GM18873 (cell line): ENCODE data around the gene INHBC.

Experiments used
- ATAC-seq: cut with Tn5 transposase; IDR thresholded peaks from one replicate; pipeline ENCODE4 v1.9.1; 2021; ENCODE audit warnings: mild to moderate bottlenecking, moderate library complexity, moderate number of reproducible peaks; ENCODE audit not compliant: unreplicated experiment, low FRiP score

Gene INHBC

DNA sequence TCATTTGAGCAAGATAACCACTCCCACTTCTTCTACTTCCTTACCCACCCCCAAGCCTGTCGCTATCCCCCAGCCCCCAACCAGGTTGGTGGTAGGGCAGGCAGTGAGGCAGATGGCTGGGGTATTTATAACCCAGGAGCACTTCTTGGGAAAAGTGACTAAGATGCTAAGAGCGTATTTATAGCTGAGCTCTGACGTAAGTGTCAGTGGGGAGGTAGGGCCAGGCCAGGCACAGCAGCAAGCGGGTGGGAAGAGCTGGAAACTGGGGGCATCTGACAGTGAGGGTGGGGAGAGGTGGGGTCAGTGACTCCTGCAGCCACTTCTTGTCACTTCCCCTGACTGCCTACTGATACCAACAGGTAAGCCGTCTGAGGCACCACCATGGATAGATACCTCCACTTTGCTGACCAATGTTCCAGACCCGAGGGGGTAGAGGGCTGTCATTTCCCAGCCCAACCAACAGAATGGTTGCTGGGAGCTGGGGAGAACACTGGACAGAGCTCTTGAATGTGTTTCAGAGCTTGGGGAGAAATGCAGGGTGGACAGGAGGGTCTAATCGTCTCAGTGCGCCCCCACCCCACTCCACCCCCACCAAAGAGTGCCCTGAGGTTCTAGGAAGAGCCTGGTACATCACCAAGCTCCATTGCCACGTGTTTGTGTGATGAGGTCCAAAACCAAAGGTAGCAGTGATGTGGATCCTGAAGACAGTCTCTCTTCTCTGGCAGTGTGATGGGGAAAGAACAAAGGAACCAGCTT is 17.8 kb downstream of the INHBC start:
- no peak for ATAC-seq

GRCh38 chr12:57452937-57453509 is 18.4 kb downstream of the INHBC start:
- ATAC-seq = no peak

DNA sequence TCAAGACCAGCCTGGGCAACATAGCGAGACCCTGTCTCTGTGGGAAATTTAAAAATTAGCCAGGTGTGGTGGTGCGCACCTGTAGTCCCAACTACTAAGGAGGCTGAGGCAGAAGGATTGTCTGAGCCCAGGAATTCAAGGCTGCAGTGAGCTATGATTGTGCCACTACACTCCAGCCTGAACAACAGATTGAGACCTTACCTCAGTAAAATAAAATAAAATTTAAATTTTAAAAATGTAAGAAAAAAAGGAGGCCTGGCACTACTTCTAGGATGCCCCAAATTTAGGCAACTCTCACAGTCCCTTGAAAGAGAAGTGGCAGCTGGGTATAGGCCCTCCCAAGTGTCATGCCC is 19.6 kb downstream of the INHBC start:
- ATAC-seq = no peak

- no peak for ATAC-seq
These were observed 20.2 kb downstream of the INHBC start, which contains the start of gene INHBE for GRCh38 chr12:57454566-57455373. Gene INHBE, plus strand, starts transcription at chr12:57455307. Its CDS starts 230 bp downstream, at chr12:57455537.

DNA sequence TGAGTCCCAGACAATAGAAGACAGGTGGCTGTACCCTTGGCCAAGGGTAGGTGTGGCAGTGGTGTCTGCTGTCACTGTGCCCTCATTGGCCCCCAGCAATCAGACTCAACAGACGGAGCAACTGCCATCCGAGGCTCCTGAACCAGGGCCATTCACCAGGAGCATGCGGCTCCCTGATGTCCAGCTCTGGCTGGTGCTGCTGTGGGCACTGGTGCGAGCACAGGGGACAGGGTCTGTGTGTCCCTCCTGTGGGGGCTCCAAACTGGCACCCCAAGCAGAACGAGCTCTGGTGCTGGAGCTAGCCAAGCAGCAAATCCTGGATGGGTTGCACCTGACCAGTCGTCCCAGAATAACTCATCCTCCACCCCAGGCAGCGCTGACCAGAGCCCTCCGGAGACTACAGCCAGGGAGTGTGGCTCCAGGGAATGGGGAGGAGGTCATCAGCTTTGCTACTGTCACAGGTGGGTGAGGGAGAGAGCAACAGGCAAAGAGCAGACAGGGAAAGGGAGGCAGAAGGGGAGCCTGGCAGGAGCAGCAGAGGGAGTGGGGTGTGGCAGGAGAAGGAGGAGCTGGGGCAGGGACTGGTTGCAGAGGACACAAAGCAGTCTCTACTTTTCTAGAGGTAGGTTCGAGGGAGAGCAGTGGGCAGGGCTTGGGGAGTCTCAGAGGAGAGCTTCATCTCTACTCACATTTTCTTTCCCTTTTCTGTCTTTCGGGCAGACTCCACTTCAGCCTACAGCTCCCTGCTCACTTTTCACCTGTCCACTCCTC is 21.0 kb downstream of the INHBC start:
- no peak for ATAC-seq

DNA sequence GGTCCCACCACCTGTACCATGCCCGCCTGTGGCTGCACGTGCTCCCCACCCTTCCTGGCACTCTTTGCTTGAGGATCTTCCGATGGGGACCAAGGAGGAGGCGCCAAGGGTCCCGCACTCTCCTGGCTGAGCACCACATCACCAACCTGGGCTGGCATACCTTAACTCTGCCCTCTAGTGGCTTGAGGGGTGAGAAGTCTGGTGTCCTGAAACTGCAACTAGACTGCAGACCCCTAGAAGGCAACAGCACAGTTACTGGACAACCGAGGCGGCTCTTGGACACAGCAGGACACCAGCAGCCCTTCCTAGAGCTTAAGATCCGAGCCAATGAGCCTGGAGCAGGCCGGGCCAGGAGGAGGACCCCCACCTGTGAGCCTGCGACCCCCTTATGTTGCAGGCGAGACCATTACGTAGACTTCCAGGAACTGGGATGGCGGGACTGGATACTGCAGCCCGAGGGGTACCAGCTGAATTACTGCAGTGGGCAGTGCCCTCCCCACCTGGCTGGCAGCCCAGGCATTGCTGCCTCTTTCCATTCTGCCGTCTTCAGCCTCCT is 21.6 kb downstream of the INHBC start:
- no peak for ATAC-seq

GRCh38 chr12:57456737-57457490 is 22.3 kb downstream of the INHBC start:
- ATAC-seq = no peak

GRCh38 chr12:57458665-57459054 is 24.1 kb downstream of the INHBC start:
- ATAC-seq = no peak

DNA sequence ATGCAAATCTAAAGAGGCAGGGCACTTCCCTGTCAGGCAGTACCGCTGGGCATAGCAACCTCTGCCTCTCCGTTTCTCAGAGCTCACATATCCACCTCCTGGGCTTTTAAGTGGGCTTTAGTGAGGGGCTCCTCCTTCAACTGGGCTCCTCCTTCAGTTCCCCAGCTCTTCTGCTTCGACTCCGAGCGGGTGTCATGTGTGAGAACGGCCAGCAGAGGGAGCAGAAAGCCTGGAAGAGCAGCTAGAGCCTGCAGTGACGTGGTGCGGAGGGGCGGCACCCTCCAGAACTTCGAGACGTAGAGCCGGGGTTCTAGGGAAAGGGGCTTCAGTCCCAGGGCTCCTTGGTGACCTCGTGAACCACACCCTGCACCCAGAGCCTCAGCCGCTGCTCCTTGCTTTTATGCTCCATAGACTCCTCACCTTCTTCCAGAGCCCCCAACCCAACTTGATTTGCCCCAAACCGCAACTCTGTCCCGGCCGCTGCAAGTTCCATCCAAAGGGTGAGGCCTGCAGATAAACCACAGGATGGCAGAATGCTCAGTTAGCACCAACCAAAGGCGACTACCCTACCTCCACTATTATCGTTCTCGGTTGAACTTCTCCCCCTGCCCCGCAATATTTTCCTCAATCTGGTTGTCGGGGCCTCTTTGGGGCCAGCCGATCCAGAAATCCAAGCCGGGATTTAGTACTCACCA is 24.6 kb downstream of the INHBC start:
- ATAC-seq = peak; percentile 52

DNA sequence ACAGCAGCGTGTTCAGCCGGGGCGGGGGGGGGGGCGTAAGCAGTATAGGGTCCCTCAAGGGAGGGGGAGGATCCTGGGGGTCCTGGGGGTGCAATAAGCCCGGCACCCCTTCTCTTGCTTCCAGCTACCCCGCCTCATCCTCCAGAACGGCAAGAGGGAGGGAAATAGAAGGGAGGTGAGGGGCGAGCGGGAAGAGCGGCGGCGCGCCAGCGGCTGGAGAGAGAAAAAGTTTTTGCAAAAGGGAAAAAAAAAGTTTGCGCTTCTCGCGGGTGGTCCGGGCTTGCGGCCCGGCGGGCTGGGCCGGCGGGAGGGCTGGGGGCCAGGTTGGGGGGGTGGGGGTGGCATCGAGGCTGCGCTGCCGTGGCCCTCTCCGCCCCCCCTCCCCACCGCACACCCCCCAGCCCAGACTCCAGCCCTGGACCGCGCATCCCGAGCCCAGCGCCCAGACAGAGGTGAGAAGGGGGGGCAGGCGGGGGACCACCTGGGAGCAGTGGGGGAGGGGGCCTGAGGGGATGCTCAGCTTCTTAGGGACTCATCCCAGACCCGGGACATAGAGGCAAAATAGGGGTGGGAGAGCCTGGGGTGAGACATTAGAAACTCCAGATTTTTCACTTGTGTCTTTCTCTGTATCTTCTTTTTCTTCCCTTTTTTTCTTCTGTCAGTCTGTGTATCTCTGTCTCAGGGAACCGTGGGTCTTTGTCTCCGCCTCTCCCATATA is 25.3 kb downstream of the INHBC start, which contains the start of gene GLI1:
Gene GLI1 (plus strand): TSS at position 36 of the 718 bp plus-strand sequence. CDS start 3,907 bp downstream, outside the sequence.
- no peak for ATAC-seq

DNA sequence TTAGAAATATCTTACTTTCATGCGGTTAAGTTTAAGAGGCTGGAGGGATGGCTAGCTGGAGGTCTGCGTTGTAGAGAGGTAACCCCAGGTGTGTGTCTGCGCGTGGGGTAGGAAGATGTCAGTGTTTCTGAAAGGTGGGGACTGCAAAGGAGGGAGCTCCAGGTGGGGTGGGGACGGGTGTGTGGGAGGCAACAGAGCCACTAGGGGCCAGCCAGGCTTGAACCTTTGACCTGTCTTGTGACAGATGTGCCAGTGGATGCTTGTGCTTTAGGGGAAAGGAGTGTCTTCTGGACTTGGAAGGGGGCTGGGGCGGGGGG is 25.8 kb downstream of the INHBC start:
- no peak for ATAC-seq

GRCh38 chr12:57460841-57461275 is 26.3 kb downstream of the INHBC start:
- no peak for ATAC-seq

GRCh38 chr12:57461276-57461916 is 26.8 kb downstream of the INHBC start:
- ATAC-seq = no peak

- ATAC-seq = no peak
These were observed 27.3 kb downstream of the INHBC start for GRCh38 chr12:57461917-57462250.

DNA sequence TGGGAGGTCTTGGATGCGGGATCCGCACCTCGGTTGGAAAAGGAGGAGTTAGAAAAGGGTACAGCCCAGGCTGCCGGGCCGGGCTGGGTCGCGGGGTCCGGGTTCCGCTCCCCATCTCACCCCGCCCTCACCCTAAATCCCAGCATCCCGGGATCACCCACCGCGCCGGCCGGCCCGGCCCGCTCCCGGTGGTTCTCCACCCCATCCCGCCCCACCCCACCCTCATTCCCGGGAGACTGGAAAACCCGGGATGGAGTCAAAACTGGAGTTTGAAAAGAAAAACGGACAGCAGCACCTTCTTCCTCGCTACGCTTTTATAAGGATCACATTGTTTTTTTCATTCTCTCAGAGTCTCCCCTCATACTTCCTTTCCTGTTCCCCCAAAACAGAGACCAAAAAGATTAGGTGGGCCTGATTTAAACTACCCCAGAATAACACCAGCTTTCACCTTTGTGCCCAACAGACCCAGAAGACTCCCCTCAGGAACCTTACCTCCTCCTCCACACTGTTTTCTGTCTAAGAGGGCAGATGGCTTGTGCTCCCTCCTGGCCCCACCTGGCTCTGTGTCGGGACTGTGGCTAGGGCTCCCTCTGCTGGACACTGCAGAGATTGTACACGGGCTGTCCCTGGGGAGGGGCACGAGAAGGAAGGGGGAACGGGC is 27.8 kb downstream of the INHBC start:
- ATAC-seq = peak; percentile 66

DNA sequence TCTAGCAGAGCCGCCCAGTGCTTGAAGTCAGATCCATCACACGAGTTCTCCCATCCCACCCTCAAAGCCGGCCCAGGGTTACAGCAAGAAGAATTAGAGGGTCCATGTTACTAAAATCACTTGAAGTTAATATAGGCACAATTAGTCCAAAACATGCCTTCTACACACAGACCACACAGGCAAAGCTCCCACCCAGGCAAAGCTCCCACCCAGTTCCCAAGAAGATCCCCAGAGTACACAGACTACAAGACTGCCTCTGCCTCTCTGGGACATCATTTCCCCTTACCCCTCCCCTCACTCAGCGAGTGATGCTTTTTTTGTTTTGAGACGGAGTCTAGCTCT is 28.3 kb downstream of the INHBC start:
- no peak for ATAC-seq

GRCh38 chr12:57464569-57464968 is 30.0 kb downstream of the INHBC start:
- no peak for ATAC-seq
